ENCODE measurements around the gene MORF4L1.

DNA sequence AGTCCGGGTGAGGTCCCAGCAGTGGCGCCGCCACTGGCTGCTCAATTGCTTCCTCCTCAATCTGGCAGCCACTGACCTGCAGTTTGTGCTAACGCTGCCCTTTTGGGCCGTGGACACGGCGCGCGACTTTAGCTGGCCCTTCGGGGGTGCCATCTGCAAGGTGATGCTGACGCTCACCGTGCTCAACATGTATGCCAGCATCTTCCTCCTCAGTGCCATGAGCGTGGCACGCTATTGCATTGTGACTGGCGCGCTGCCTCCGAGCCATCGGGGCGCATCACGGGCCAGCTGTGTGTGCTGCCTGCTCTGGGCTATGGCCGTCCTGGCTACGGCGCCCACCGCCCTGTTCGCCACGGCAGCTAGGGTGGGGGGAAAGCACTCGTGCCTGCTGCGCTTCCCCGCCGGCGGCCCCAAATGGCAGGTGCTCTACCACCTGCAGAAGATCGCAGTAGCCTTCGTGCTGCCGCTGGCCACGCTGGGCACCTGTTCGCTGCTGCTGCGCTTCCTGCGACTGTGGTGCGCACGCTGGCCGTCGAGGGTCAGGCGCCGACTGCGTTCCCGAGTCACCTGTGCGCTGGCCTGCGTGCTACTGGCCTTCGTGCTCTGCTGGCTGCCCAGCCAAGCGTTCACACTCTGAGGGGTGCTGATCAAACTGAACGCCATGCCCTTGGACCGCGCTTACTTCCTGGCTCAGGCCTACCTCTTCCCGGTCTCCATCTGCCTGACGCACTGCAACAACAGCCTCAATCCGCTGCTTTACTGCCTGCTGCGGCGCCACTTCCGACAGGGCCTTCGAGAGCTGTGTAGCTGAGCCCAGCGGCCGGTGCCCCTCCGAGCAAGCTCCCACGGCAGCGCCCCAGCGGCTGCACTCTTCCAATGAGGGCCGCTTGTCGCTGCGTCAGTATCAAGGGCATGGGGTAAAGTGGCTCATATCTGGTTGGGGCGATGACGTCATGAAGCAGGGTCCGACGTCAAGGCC lies 41.2 kb upstream of the MORF4L1 start:
- TF ChIP-seq CTCF (conservative IDR thresholded peaks at IDR 0.05 in 1 of 2, IDR thresholded peaks at IDR 0.05 in 1 of 2; ENCODE audit: low read depth in 1 of 2, low read length in 2 of 2) (no peak), EZH2 (IDR thresholded peaks at IDR 0.05; ENCODE audit: low read length, missing control alignments) (no peak)
